Measurements from ENCODE around the gene CROCC. TPM values are rescaled to one million over a fixed set of nuclear protein-coding genes. Genes with fewer than 3 reads are reported as not detected.
"Not testable (repeated sequence)": the region's sequence is repeated elsewhere in the genome, so short reads cannot be mapped to it uniquely, and the experiment has no call there.

CROCC gene
- total RNA-seq, 4 donors from 2014 or later: 22.3 to 164 (median 68.4) TPM

DNA sequence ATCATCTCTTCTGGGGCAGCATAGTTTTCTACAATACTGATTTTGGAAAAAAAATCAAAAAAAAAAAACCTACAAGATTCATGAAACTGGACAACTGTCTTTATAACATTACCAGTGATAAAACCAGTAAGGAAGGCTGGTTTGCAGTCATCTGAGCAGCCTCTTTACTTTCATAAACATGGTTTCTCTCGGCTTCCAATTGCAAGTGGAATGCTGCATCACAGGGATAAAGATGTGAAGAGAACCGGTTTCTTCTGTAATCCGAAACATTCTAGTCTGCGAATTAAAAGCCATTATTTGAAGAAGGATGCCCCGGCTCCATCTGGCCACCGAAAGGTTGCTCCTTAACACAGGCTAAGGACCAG is 26.5 kb upstream of the CROCC start:
- H3K27me3 ChIP-seq; DNase-seq (ENCODE audit: low spot score in 2 of 2); H3K36me3 ChIP-seq; H3K9me3 ChIP-seq: not testable (repeated sequence)
- TF ChIP-seq POLR2A (IDR thresholded peaks at IDR 0.05): peak in 1 of 2 donors; percentile 29
- peak in 1 of 2 donors; percentile 53 for TF ChIP-seq EP300 (IDR thresholded peaks at IDR 0.05)
- Histone ChIP-seq H3K4me1 (peaks cover 0 to 12% (median 0%) of the 10 kb centered on the region in 4 donors), H3K4me3 (peak overlapping the region in 3 of 4 donors; percentile 20 to 39 (median 38)), H3K27ac (peak overlapping the region; percentile 82 to 95 (median 88))
- WGBS, 2 donors: 1 to 4% methylated on average over 6 of the region's 6 CpGs

DNA sequence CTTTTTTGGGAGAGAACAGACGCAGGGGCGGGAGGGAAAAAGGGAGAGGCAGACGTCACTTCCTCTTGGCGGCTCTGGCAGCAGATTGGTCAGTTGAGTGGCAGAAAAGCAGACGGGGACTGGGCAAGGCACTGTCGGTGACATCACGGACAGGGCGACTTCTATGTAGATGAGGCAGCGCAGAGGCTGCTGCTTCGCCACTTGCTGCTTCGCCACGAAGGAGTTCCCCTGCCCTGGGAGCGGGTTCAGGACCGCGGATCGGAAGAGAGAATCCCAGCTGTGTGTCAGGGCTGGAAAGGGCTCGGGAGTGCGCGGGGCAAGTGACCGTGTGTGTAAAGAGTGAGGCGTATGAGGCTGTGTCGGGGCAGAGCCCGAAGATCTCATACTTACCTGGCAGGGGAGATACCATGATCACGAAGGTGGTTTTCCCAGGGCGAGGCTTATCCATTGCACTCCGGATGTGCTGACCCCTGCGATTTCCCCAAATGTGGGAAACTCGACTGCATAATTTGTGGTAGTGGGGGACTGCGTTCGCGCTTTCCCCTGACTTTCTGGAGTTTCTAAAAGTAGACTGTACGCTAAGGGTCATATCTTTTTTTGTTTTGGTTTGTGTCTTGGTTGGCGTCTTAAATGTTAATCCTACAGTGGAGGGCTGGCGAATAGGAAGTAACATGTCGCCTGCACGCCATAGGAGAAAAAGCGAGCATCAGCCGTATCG is 26.0 kb upstream of the CROCC start, which contains the start of gene RNU1-2:
Gene RNU1-2, plus strand, starts transcription at position 383 of the 718 bp plus-strand sequence.
- TF ChIP-seq EP300 (IDR thresholded peaks at IDR 0.05) (peak in 1 of 2 donors; percentile 37), POLR2A (IDR thresholded peaks at IDR 0.05) (peak; percentile 30 to 98)
- TF ChIP-seq, protein P1, sequence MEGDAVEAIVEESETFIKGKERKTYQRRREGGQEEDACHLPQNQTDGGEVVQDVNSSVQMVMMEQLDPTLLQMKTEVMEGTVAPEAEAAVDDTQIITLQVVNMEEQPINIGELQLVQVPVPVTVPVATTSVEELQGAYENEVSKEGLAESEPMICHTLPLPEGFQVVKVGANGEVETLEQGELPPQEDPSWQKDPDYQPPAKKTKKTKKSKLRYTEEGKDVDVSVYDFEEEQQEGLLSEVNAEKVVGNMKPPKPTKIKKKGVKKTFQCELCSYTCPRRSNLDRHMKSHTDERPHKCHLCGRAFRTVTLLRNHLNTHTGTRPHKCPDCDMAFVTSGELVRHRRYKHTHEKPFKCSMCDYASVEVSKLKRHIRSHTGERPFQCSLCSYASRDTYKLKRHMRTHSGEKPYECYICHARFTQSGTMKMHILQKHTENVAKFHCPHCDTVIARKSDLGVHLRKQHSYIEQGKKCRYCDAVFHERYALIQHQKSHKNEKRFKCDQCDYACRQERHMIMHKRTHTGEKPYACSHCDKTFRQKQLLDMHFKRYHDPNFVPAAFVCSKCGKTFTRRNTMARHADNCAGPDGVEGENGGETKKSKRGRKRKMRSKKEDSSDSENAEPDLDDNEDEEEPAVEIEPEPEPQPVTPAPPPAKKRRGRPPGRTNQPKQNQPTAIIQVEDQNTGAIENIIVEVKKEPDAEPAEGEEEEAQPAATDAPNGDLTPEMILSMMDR (IDR thresholded peaks at IDR 0.05): peak in 1 of 5 experiments; percentile 20
- 0% methylated on average over 28 to 32 of the region's 39 CpGs for WGBS, 2 donors

DNA sequence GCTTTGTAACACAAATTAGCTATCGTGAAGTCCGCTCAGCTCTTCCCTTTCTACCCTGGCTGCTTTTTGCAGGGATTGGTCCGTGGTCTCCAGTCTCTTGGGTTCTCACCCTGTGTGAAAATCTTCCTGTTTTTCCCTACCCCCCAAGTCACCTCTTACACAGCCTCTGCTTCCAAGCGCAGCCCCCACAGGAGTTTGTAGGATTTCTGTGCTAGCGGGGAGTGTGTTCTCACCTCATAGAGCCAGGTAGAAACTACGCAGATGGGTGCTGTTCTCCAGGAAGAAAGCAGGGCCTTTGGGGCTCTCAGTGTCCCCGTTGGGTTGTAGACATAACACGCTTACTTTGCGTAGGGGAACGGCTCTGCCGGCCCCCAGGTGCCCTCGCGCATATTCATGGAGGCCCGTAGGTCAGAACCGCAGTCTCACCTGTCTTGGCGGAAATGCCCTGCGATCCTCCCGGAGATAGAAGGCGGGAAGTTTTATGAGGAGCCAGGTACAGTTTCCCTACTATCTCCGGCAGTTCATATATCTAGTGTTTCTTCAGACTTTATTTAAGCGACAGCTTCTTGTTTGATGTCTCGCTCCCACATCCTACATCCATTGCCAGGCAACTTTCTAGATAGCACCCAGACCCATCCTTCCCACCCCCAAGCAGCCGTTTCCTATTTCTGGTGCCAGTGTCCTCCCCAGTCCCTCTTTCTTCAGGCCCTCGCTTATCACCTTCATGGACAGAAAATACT is 25.2 kb upstream of the CROCC start:
- H3K36me3 ChIP-seq; H3K9me3 ChIP-seq; H3K27me3 ChIP-seq; DNase-seq (ENCODE audit: low spot score in 2 of 2): not testable (repeated sequence)
- peak overlapping the region in 2 of 4 donors; percentile 10 to 33 for H3K4me3 ChIP-seq
- 23 to 24% methylated on average over 24 of the region's 24 CpGs for WGBS, 2 donors
- peak overlapping the region; percentile 87 to 95 (median 90) for H3K27ac ChIP-seq
- peaks cover 0 to 12% (median 0%) of the 10 kb centered on the region in 4 donors for H3K4me1 ChIP-seq

More for the DNA sequence above, 26.0 kb upstream of the CROCC start, which contains the start of gene RNU1-2:
- H3K27ac ChIP-seq: peak within 1 kb of the TSS; percentile 87 to 95 (median 90)
- H3K27me3 ChIP-seq, H3K9me3 ChIP-seq, H3K36me3 ChIP-seq: not testable (repeated sequence)
- peak; percentile 81 to 86 for DNase-seq (ENCODE audit: low spot score in 2 of 2)
- H3K4me1 ChIP-seq: peaks cover 0 to 12% (median 0%) of the 10 kb centered on the region in 4 donors
- peak within 1 kb of the TSS; percentile 10 to 39 (median 29) for H3K4me3 ChIP-seq

DNA sequence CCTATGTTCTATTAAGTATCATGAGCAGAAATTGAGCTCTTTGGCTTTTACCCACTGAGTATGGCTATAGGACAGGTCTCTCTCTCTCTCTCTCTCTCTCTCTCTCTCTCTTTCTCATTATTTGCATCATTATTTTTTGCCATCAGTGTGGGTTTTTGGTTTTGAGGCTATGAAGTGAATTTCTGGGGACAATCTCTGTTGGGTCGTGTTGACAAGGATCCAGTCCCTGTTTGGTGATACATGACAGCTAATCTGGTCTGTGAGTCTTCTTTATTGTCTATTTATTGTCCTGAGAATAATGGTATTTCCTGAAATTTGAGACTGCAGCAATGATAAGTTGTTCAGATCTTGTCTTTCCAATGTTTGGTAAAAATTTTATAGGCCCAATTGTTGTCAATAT is 24.1 kb upstream of the CROCC start:
- WGBS, 2 donors: 50 to 55% methylated on average over 1 of the region's 1 CpG
- H3K36me3 ChIP-seq; H3K9me3 ChIP-seq; H3K4me3 ChIP-seq; H3K27me3 ChIP-seq; DNase-seq (ENCODE audit: low spot score in 2 of 2): not testable (repeated sequence)
- Histone ChIP-seq H3K4me1 (peaks cover 0 to 12% (median 0%) of the 10 kb centered on the region in 4 donors), H3K27ac (peak overlapping the region in 1 of 4 donors; percentile 23)

DNA sequence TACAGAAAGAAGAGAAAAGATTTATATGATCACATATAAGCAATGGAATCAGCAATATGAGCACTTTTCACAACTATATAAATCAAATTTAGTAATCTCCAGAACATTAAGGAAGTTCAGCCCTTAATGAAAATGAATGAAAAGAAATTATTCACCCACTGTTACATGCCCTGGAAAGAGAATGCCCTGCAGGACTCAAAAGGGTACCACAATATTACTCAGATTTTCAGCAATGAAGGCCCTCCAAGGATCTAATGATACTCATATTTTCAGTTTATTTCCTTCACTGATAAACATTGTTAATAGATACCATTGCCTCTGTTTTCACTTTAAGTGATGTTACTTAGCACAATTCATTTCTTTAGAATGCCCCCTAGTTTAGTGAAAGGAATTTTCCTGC is 23.4 kb upstream of the CROCC start:
- not testable (repeated sequence) for H3K27me3 ChIP-seq; H3K4me3 ChIP-seq; DNase-seq (ENCODE audit: low spot score in 2 of 2); H3K9me3 ChIP-seq; H3K36me3 ChIP-seq
- Histone ChIP-seq H3K27ac (peak overlapping the region in 1 of 4 donors; percentile 23), H3K4me1 (peaks cover 0 to 18% (median 1%) of the 10 kb centered on the region in 4 donors)

DNA sequence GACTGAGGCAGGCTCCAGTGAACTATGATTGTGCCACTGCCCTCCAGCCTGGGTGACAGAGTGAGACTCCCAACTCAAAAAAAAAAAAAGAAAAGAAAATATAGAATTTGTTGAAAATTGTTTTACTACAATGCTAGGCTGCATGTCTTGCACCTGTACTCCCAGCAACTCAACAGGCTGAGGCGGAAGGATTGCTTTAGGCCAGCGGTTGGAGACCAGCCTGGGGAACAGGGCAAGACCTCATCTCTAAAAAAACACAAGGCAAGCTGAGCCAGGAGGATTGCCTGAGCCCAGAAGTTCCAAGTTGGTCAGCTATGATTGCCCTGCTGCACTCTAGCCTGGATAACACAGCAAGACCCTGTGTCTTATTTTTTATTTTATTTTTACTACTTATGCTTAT is 22.7 kb upstream of the CROCC start:
- not testable (repeated sequence) for H3K27me3 ChIP-seq; H3K36me3 ChIP-seq; H3K27ac ChIP-seq; H3K4me3 ChIP-seq; H3K9me3 ChIP-seq; DNase-seq (ENCODE audit: low spot score in 2 of 2)
- H3K4me1 ChIP-seq: peaks cover 0 to 22% (median 2%) of the 10 kb centered on the region in 4 donors
- 67 to 69% methylated on average over 2 of the region's 2 CpGs for WGBS, 2 donors

DNA sequence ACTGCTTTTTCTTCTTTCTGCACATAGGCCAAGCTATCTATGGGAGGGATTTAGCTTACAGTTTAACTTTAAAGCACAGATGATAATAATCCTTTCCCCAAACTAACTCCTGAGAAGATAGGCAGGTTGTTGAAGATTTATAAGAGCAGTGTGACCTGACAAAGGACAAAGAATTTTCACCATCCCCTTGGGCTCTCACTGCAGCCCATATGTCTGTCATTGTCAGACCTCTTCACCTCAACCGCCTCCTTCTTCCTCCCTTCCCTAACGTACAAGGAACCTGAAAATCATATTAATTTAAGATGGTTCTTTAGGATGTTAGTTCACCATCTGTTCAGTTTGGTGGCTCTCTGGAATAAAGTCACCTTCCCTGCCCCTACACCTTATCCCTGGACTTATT is 21.0 kb upstream of the CROCC start:
- H3K27me3 ChIP-seq: no peaks in the 10 kb centered on the region
- peaks cover 0 to 28% (median 6%) of the 10 kb centered on the region in 4 donors for H3K4me1 ChIP-seq
- WGBS, 2 donors: 67 to 76% methylated on average over 2 of the region's 2 CpGs
- TF ChIP-seq EP300 (IDR thresholded peaks at IDR 0.05) (no peak), POLR2A (IDR thresholded peaks at IDR 0.05) (no peak)
- TF ChIP-seq, protein P1 (IDR thresholded peaks at IDR 0.05): no peak
- no peaks in the 10 kb centered on the region for H3K36me3 ChIP-seq
- peaks cover 0 to 5% (median 0%) of the 10 kb centered on the region in 4 donors for H3K9me3 ChIP-seq
- DNase-seq (ENCODE audit: low spot score in 2 of 2): no peak
- H3K27ac ChIP-seq: no peak overlapping the region
- H3K4me3 ChIP-seq: no peak overlapping the region

DNA sequence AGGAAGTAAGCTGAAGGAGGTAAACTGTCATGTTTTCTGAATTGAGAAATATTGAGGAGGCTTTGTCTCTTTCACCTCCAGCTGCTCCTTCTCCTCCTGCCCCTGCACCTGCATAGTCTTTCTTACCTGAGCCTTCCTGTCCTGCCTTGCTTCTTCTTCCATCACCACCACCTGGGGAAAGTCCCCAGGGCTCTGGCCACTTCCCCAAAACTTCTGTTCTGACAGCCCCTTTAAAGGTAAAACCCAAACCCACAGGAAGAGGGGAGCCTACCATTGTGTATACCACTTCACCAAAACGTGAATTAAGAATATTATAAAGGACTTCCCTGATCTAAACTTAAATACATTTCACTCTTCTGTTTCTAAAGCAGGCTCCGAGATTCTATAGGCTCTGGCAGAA is 20.4 kb upstream of the CROCC start:
- WGBS, 2 donors: 71 to 73% methylated on average over 2 of the region's 2 CpGs
- H3K27me3 ChIP-seq; H3K4me3 ChIP-seq; H3K36me3 ChIP-seq; H3K27ac ChIP-seq; DNase-seq (ENCODE audit: low spot score in 2 of 2): not testable (repeated sequence)
- H3K4me1 ChIP-seq: peaks cover 0 to 28% (median 6%) of the 10 kb centered on the region in 4 donors
- H3K9me3 ChIP-seq: peaks cover 0 to 11% (median 0%) of the 10 kb centered on the region in 4 donors
